ENCODE results near the gene VCY1B. TPM values are rescaled to one million over a fixed set of nuclear protein-coding genes. Genes with fewer than 3 reads are reported as not detected.

VCY1B gene
- not detected in 2 replicates for total RNA-seq

DNA sequence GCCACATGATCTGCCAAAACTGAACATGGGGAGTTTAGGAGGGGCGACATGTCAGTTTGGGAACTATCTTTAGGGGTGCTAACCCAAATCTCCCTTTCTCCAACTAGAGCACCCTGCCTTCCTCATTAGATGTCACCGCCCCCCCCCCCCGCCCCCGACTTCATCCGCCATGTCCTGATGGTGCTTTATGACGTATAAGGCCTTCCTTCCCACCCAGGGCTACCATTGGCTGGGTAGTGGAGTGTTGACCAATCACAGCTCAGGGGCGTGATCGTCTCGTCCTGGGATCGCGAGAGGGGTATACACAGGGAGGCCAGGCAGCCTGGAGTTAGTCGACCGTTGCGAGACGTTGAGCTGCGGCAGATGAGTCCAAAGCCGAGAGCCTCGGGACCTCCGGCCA is at the start of gene VCY1B:
VCY1B (plus strand) TSS at position 301 of the 400 bp plus-strand sequence; CDS start at position 364, 63 bp downstream.

Other genes starting within 250 kb of the VCY1B start
- gene VCY, start 69.8 kb upstream of the VCY1B start, total RNA-seq: not detected in 2 replicates